Measurements from ENCODE around the gene IFT27. TPM values are rescaled to one million over a fixed set of nuclear protein-coding genes. Genes with fewer than 3 reads are reported as not detected.

Gene IFT27
- polyA plus RNA-seq, 1 donor from 2014 or later, result 111 TPM

GRCh38 chr22:36753916-36754315, 22.0 kb downstream of the IFT27 start:
- no peak overlapping the region for H2AFZ ChIP-seq (ENCODE audit: low read depth, low read length)
- H3K27me3 ChIP-seq (ENCODE audit: insufficient read depth, low read depth, low read length), result no peaks in the 10 kb centered on the region
- H3K9me3 ChIP-seq (ENCODE audit: low read length), result no peaks in the 10 kb centered on the region
- no peaks in the 10 kb centered on the region for H3K9me2 ChIP-seq (ENCODE audit: insufficient read depth, low read length)
- no peak overlapping the region for H3K27ac ChIP-seq (ENCODE audit: low read length)
- no peaks in the 10 kb centered on the region for H4K20me1 ChIP-seq (ENCODE audit: insufficient read depth)
- H3K9ac ChIP-seq (ENCODE audit: low read length), result no peak overlapping the region
- no peak overlapping the region for H3K4me3 ChIP-seq (ENCODE audit: low read length)
- H3K79me2 ChIP-seq (replicated peaks; ENCODE audit: insufficient read depth, low read length), result no peaks in the 10 kb centered on the region
- no peaks in the 10 kb centered on the region for H3F3A ChIP-seq (ENCODE audit: insufficient read depth, low read length, poor library complexity, severe bottlenecking)
- H3K4me2 ChIP-seq (ENCODE audit: low read length), result no peak overlapping the region
- H3K36me3 ChIP-seq (ENCODE audit: insufficient read depth, low read length), result no peaks in the 10 kb centered on the region
- no peak for TF ChIP-seq EP300 (conservative IDR thresholded peaks at IDR 0.05; ENCODE audit: poor library complexity, severe bottlenecking)
- TF ChIP-seq TAF1 (IDR thresholded peaks at IDR 0.05; ENCODE audit: low read depth), result no peak
- no peak for TF ChIP-seq MXI1 (conservative IDR thresholded peaks at IDR 0.05; ENCODE audit: poor library complexity, severe bottlenecking)
- TF ChIP-seq, protein P1, sequence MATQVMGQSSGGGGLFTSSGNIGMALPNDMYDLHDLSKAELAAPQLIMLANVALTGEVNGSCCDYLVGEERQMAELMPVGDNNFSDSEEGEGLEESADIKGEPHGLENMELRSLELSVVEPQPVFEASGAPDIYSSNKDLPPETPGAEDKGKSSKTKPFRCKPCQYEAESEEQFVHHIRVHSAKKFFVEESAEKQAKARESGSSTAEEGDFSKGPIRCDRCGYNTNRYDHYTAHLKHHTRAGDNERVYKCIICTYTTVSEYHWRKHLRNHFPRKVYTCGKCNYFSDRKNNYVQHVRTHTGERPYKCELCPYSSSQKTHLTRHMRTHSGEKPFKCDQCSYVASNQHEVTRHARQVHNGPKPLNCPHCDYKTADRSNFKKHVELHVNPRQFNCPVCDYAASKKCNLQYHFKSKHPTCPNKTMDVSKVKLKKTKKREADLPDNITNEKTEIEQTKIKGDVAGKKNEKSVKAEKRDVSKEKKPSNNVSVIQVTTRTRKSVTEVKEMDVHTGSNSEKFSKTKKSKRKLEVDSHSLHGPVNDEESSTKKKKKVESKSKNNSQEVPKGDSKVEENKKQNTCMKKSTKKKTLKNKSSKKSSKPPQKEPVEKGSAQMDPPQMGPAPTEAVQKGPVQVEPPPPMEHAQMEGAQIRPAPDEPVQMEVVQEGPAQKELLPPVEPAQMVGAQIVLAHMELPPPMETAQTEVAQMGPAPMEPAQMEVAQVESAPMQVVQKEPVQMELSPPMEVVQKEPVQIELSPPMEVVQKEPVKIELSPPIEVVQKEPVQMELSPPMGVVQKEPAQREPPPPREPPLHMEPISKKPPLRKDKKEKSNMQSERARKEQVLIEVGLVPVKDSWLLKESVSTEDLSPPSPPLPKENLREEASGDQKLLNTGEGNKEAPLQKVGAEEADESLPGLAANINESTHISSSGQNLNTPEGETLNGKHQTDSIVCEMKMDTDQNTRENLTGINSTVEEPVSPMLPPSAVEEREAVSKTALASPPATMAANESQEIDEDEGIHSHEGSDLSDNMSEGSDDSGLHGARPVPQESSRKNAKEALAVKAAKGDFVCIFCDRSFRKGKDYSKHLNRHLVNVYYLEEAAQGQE (IDR thresholded peaks at IDR 0.05; ENCODE audit: borderline replicate concordance), result no peak
- no peak for TF ChIP-seq RAD21 (conservative IDR thresholded peaks at IDR 0.05)
- TF ChIP-seq POLR2AphosphoS5 (IDR thresholded peaks at IDR 0.05), result no peak
- no peak for TF ChIP-seq SMC3 (conservative IDR thresholded peaks at IDR 0.05; ENCODE audit: poor library complexity)

DNA sequence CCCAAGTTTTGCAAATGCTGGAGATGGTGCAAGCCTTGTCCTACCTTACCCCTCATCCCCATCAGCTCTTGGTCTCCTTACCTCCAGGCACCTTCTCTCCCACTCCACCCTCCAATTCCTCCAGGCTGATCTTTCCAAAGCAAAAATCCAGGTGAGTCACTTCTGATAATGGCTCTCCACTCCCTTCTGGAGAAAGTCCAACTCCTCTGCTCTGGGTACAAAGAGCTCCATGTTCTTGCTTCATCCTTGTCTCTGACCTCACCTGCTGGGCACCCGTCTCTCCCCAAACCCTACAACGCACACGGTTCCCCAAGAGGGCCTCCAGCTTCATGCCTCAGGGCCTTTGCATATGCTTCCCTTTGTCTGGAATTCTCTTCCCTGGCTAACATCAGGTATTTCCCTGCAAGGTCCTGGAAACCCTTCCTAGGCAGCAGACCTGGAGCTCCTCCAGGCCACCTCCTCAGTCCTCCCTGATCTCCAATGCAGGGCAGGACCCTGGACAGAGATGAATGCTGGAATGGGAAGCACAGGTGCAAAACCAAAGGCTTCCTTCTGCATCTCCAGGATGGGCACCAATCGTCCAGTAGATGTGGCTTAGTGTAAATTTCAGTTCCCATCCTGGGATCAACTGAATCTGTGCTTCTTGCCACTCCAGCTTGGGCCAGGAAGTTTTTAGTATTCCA, 22.7 kb downstream of the IFT27 start:
- H3K27ac ChIP-seq (ENCODE audit: low read length), result no peak overlapping the region
- H3K4me2 ChIP-seq (ENCODE audit: low read length), result no peak overlapping the region
- H3K27me3 ChIP-seq (ENCODE audit: insufficient read depth, low read depth, low read length), result no peaks in the 10 kb centered on the region

More for the DNA sequence above, 22.7 kb downstream of the IFT27 start:
- H3K79me2 ChIP-seq (replicated peaks; ENCODE audit: insufficient read depth, low read length), result no peaks in the 10 kb centered on the region
- H3F3A ChIP-seq (ENCODE audit: insufficient read depth, low read length, poor library complexity, severe bottlenecking), result no peaks in the 10 kb centered on the region
- no peak overlapping the region for H2AFZ ChIP-seq (ENCODE audit: low read depth, low read length)
- no peak overlapping the region for H3K9ac ChIP-seq (ENCODE audit: low read length)
- no peaks in the 10 kb centered on the region for H3K9me2 ChIP-seq (ENCODE audit: insufficient read depth, low read length)
- no peaks in the 10 kb centered on the region for H3K36me3 ChIP-seq (ENCODE audit: insufficient read depth, low read length)
- no peaks in the 10 kb centered on the region for H4K20me1 ChIP-seq (ENCODE audit: insufficient read depth)
- H3K4me3 ChIP-seq (ENCODE audit: low read length), result no peak overlapping the region
- no peak for TF ChIP-seq RAD21 (conservative IDR thresholded peaks at IDR 0.05)
- TF ChIP-seq EP300 (conservative IDR thresholded peaks at IDR 0.05; ENCODE audit: poor library complexity, severe bottlenecking), result no peak
- no peak for TF ChIP-seq MXI1 (conservative IDR thresholded peaks at IDR 0.05; ENCODE audit: poor library complexity, severe bottlenecking)
- no peak for TF ChIP-seq SMC3 (conservative IDR thresholded peaks at IDR 0.05; ENCODE audit: poor library complexity)
- no peak for TF ChIP-seq POLR2AphosphoS5 (IDR thresholded peaks at IDR 0.05)
- no peak for TF ChIP-seq TAF1 (IDR thresholded peaks at IDR 0.05; ENCODE audit: low read depth)
- TF ChIP-seq, protein P1 (IDR thresholded peaks at IDR 0.05; ENCODE audit: borderline replicate concordance), result no peak
- no peak for TF ChIP-seq EZH2 (IDR thresholded peaks at IDR 0.05; ENCODE audit: borderline replicate concordance, insufficient read depth, low read length, poor library complexity, severe bottlenecking)
- TF ChIP-seq, protein P2, sequence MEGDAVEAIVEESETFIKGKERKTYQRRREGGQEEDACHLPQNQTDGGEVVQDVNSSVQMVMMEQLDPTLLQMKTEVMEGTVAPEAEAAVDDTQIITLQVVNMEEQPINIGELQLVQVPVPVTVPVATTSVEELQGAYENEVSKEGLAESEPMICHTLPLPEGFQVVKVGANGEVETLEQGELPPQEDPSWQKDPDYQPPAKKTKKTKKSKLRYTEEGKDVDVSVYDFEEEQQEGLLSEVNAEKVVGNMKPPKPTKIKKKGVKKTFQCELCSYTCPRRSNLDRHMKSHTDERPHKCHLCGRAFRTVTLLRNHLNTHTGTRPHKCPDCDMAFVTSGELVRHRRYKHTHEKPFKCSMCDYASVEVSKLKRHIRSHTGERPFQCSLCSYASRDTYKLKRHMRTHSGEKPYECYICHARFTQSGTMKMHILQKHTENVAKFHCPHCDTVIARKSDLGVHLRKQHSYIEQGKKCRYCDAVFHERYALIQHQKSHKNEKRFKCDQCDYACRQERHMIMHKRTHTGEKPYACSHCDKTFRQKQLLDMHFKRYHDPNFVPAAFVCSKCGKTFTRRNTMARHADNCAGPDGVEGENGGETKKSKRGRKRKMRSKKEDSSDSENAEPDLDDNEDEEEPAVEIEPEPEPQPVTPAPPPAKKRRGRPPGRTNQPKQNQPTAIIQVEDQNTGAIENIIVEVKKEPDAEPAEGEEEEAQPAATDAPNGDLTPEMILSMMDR (IDR thresholded peaks at IDR 0.05; ENCODE audit: poor library complexity, severe bottlenecking), result no peak
- no peaks in the 10 kb centered on the region for H3K9me3 ChIP-seq (ENCODE audit: low read length)
